A549 (cell line): ENCODE measurements around the gene PDZD4.

ENCODE experiments used
- MAX ChIP-seq: IDR thresholded peaks from 2 replicates; pipeline ENCODE4 v1.6.1; 2012
- POLR2AphosphoS2 ChIP-seq: conservative IDR thresholded peaks from 2 replicates; pipeline ENCODE4 v1.6.1; 2012; ENCODE audit warnings: low read length, improper control_type of control experiment, inconsistent platforms

DNA sequence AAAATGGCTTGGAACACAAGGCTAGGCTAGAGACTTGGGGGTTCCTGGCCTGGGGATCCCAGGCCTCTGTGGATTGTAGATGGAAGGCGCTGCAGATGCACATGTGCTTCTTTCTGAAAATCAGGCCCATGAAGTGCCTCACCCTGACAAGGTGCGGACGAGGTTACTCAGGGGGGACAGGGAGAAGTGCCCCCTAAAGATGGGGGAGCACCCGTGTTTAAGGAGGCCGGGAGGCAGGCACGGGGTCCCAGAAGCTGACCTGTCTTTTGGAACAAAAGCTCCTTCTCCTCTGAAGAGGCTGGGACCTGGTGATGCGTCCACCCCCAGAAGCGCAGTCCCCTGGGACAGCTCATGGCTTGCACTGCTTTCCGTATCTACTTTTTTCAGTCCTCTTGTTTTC is 2.4 kb downstream of the PDZD4 start:
- no peak for TF ChIP-seq POLR2AphosphoS2
- TF ChIP-seq MAX: no peak
